ENCODE results near the gene MB.

MB gene

GRCh38 chr22:35593891-35594470 lies 23.1 kb downstream of the MB start:
- no peak for DNase-seq (ENCODE audit: low read depth in 2 of 2)

GRCh38 chr22:35593071-35593890 lies 23.8 kb downstream of the MB start:
- no peak for DNase-seq (ENCODE audit: low read depth in 2 of 2)

- DNase-seq (ENCODE audit: low read depth in 2 of 2): no peak
Observed at GRCh38 chr22:35592418-35592967, 24.6 kb downstream of the MB start.

GRCh38 chr22:35591714-35592417 lies 25.3 kb downstream of the MB start:
- no peak for DNase-seq (ENCODE audit: low read depth in 2 of 2)

- DNase-seq (ENCODE audit: low read depth in 2 of 2): no peak
Observed at GRCh38 chr22:35590634-35591295, 26.4 kb downstream of the MB start.

- DNase-seq (ENCODE audit: low read depth in 2 of 2): no peak
Observed at GRCh38 chr22:35589756-35590093, 27.4 kb downstream of the MB start.

GRCh38 chr22:35589071-35589755 lies 27.9 kb downstream of the MB start:
- no peak for DNase-seq (ENCODE audit: low read depth in 2 of 2)

GRCh38 chr22:35587896-35588295 lies 29.2 kb downstream of the MB start:
- no peak for DNase-seq (ENCODE audit: low read depth in 2 of 2)

GRCh38 chr22:35587447-35587870 lies 29.7 kb downstream of the MB start:
- no peak for DNase-seq (ENCODE audit: low read depth in 2 of 2)

- no peak for DNase-seq (ENCODE audit: low read depth in 2 of 2)
Observed at GRCh38 chr22:35586771-35587170, 30.4 kb downstream of the MB start.

- DNase-seq (ENCODE audit: low read depth in 2 of 2): peak; percentile 8 to 34
Observed at GRCh38 chr22:35582861-35583670, 34.1 kb downstream of the MB start.

- no peak for DNase-seq (ENCODE audit: low read depth in 2 of 2)
Observed at GRCh38 chr22:35582218-35582860, 34.8 kb downstream of the MB start.

GRCh38 chr22:35581023-35581413 lies 36.1 kb downstream of the MB start:
- DNase-seq (ENCODE audit: low read depth in 2 of 2): no peak

GRCh38 chr22:35580351-35581022 lies 36.6 kb downstream of the MB start:
- DNase-seq (ENCODE audit: low read depth in 2 of 2): no peak

GRCh38 chr22:35578836-35579575 lies 38.1 kb downstream of the MB start:
- no peak for DNase-seq (ENCODE audit: low read depth in 2 of 2)

- DNase-seq (ENCODE audit: low read depth in 2 of 2): no peak
Observed at GRCh38 chr22:35577799-35578659, 39.1 kb downstream of the MB start.

- no peak for DNase-seq (ENCODE audit: low read depth in 2 of 2)
Observed at GRCh38 chr22:35576671-35577070, 40.5 kb downstream of the MB start.
